Measurements from ENCODE around the gene LAMC3. TPM values are rescaled to one million over a fixed set of nuclear protein-coding genes. Genes with fewer than 3 reads are reported as not detected.
A peak's percentile ranks its signal among the peaks of the same experiment; 100 is the strongest.
"Not testable (repeated sequence)": the region's sequence is repeated elsewhere in the genome, so short reads cannot be mapped to it uniquely, and the experiment has no call there.

LAMC3 gene
- total RNA-seq, 2 donors from 2014 or later, result 16.7 to 41.2 TPM

DNA sequence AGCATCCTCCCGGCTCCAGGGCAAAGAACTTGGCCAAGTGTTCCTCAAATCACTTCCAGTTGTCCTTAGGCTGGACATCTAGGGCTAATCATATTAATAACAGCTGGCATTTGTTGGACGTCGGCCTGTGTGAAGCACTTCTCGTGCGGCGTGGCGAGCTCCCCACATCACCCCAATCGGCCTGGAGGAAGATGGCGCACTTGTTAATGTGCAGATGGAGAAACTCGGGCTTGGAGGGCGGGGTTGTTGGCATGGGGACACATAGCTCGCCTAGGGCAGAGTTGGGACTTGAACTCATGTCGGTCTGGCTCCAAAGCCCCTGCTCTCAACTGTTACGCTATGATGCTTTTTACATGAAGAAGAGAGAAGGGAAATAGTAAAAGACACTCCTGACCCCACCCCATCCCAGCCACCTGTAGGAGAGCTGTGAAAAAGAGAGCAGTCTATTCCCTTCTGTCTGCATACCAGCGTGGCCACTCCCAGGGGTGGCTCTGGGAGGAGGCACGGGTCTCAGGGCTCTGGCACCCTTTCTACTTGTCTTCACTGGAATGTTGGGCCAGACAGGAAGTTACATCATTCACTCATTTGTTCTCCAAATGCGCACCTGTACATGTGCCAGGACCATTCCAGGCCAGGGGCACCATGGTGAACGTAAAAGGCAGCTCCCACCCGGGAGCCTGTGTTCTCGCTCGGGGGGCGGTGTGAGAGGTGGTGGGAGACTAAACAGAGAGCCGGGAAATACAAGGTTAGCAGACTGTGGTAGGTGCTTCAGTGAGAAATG lies 103.6 kb downstream of the LAMC3 start:
- Histone ChIP-seq H3K9ac (ENCODE audit: extremely low read depth, low read length, poor library complexity, severe bottlenecking) (no peak overlapping the region), H3K4me3 (ENCODE audit: low read length) (no peak overlapping the region), H3K27me3 (ENCODE audit: control insufficient read depth, insufficient read depth, low read length, poor library complexity, severe bottlenecking) (no peaks in the 10 kb centered on the region), H3K4me1 (ENCODE audit: control insufficient read depth, insufficient read depth, low read length) (no peaks in the 10 kb centered on the region), H3K9me3 (ENCODE audit: control insufficient read depth, low read length) (no peaks in the 10 kb centered on the region), H3K27ac (ENCODE audit: low read depth, low read length) (peak overlapping the region; percentile 91), H3K36me3 (ENCODE audit: control insufficient read depth, insufficient read depth, low read length) (peaks cover 8% of the 10 kb centered on the region)
- TF ChIP-seq CTCF (conservative IDR thresholded peaks at IDR 0.05), result no peak
- WGBS, 2 experiments (ENCODE audit: insufficient coverage in 1 of 2, insufficient read length in 1 of 2), result 91 to 92% methylated on average over 13 to 22 of the region's 23 CpGs
- H3K27me3 Mint-ChIP-seq (ENCODE audit: insufficient read depth), result no peaks in the 10 kb centered on the region
- no peak for DNase-seq
- H3K9me3 Mint-ChIP-seq, result no peaks in the 10 kb centered on the region
- H3K27ac Mint-ChIP-seq, result peak overlapping the region; percentile 81
- H3K4me3 Mint-ChIP-seq, result no peak overlapping the region
- peaks cover 58% of the 10 kb centered on the region for H3K36me3 Mint-ChIP-seq (ENCODE audit: low read depth)
- peaks cover 3% of the 10 kb centered on the region for H3K4me1 Mint-ChIP-seq

DNA sequence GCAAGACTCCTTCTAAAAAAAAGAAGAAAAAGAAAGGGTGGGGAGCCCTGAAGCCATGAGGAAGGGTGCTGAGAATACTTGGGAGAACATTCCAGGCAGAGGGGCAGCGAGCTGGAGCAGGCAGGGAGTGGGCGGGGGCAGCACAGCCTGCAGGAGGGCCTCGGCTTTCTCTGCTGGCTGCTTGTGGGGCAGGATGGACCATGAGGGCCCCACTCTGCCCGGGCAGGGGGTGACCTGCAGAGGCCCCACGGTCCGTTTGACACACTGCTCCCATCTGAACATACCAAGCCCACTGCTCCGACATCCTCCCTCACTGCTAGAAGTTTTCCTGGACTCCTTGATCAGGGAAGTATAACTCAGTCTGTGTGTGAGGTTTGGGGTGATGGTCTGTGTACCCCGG lies 104.7 kb downstream of the LAMC3 start:
- peak overlapping the region; percentile 23 for H3K27ac Mint-ChIP-seq
- no peaks in the 10 kb centered on the region for H3K27me3 ChIP-seq (ENCODE audit: control insufficient read depth, insufficient read depth, low read length, poor library complexity, severe bottlenecking)
- no peak for TF ChIP-seq CTCF (conservative IDR thresholded peaks at IDR 0.05)
- H3K9me3 Mint-ChIP-seq, result no peaks in the 10 kb centered on the region
- H3K36me3 ChIP-seq (ENCODE audit: control insufficient read depth, insufficient read depth, low read length), result peaks cover 9% of the 10 kb centered on the region
- H3K27ac ChIP-seq (ENCODE audit: low read depth, low read length), result no peak overlapping the region
- H3K9me3 ChIP-seq (ENCODE audit: control insufficient read depth, low read length), result no peaks in the 10 kb centered on the region
- peaks cover 3% of the 10 kb centered on the region for H3K4me1 Mint-ChIP-seq
- WGBS, 2 experiments (ENCODE audit: insufficient coverage in 1 of 2, insufficient read length in 1 of 2), result 90 to 100% methylated on average over 2 to 8 of the region's 8 CpGs
- DNase-seq, result no peak
- H3K4me3 ChIP-seq (ENCODE audit: low read length), result no peak overlapping the region
- no peak overlapping the region for H3K4me3 Mint-ChIP-seq
- peaks cover 61% of the 10 kb centered on the region for H3K36me3 Mint-ChIP-seq (ENCODE audit: low read depth)
- H3K9ac ChIP-seq (ENCODE audit: extremely low read depth, low read length, poor library complexity, severe bottlenecking), result no peak overlapping the region
- H3K4me1 ChIP-seq (ENCODE audit: control insufficient read depth, insufficient read depth, low read length), result no peaks in the 10 kb centered on the region
- H3K27me3 Mint-ChIP-seq (ENCODE audit: insufficient read depth), result no peaks in the 10 kb centered on the region

DNA sequence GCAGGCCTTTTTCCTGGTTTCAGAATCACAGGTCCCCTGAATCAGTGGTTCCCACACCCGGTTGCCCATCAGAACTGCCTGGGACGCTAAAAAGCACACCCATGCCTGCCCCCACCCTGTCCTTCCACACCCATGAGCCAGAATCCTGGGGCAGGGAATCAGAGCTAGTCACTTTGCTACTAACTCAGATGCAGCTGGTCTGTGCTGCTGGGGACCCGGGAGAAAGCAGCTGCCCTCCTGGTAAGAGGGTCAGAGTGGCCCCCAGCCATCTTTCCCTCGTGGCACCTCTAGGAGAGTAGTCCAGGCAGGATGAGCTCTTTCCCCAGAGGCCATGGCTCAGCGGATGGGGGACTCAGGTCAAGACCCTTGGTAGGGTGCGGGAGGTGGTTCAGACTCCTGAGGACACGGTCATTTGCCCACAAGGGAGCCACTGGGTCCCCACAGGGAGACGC lies 105.1 kb downstream of the LAMC3 start:
- H3K4me1 ChIP-seq (ENCODE audit: control insufficient read depth, insufficient read depth, low read length), result no peaks in the 10 kb centered on the region
- no peaks in the 10 kb centered on the region for H3K9me3 Mint-ChIP-seq
- WGBS, 2 experiments (ENCODE audit: insufficient coverage in 1 of 2, insufficient read length in 1 of 2), result 93 to 97% methylated on average over 7 to 8 of the region's 8 CpGs
- no peak for TF ChIP-seq CTCF (conservative IDR thresholded peaks at IDR 0.05)
- H3K9ac ChIP-seq (ENCODE audit: extremely low read depth, low read length, poor library complexity, severe bottlenecking), result no peak overlapping the region
- no peaks in the 10 kb centered on the region for H3K9me3 ChIP-seq (ENCODE audit: control insufficient read depth, low read length)
- peaks cover 3% of the 10 kb centered on the region for H3K4me1 Mint-ChIP-seq
- H3K27ac ChIP-seq (ENCODE audit: low read depth, low read length), result no peak overlapping the region
- peaks cover 9% of the 10 kb centered on the region for H3K36me3 ChIP-seq (ENCODE audit: control insufficient read depth, insufficient read depth, low read length)
- peak overlapping the region; percentile 23 for H3K27ac Mint-ChIP-seq
- H3K4me3 ChIP-seq (ENCODE audit: low read length), result no peak overlapping the region
- H3K27me3 Mint-ChIP-seq (ENCODE audit: insufficient read depth), result no peaks in the 10 kb centered on the region
- no peaks in the 10 kb centered on the region for H3K27me3 ChIP-seq (ENCODE audit: control insufficient read depth, insufficient read depth, low read length, poor library complexity, severe bottlenecking)
- H3K4me3 Mint-ChIP-seq, result no peak overlapping the region
- H3K36me3 Mint-ChIP-seq (ENCODE audit: low read depth), result peaks cover 61% of the 10 kb centered on the region
- DNase-seq, result no peak

- not testable (repeated sequence) for DNase-seq; H3K4me3 ChIP-seq (ENCODE audit: low read length); H3K27me3 ChIP-seq (ENCODE audit: control insufficient read depth, insufficient read depth, low read length, poor library complexity, severe bottlenecking); H3K4me1 Mint-ChIP-seq; H3K4me1 ChIP-seq (ENCODE audit: control insufficient read depth, insufficient read depth, low read length); H3K9me3 ChIP-seq (ENCODE audit: control insufficient read depth, low read length); H3K9ac ChIP-seq (ENCODE audit: extremely low read depth, low read length, poor library complexity, severe bottlenecking); H3K4me3 Mint-ChIP-seq; H3K27ac ChIP-seq (ENCODE audit: low read depth, low read length); H3K9me3 Mint-ChIP-seq; H3K27ac Mint-ChIP-seq; H3K27me3 Mint-ChIP-seq (ENCODE audit: insufficient read depth)
- peaks cover 18% of the 10 kb centered on the region for H3K36me3 ChIP-seq (ENCODE audit: control insufficient read depth, insufficient read depth, low read length)
- peaks cover 62% of the 10 kb centered on the region for H3K36me3 Mint-ChIP-seq (ENCODE audit: low read depth)
- WGBS, 2 experiments (ENCODE audit: insufficient coverage in 1 of 2, insufficient read length in 1 of 2), result 93 to 95% methylated on average over 3 to 4 of the region's 6 CpGs
Measured at GRCh38 chr9:131115360-131115742, 106.4 kb downstream of the LAMC3 start.

Data from endodermal cell (in vitro differentiated cells).